ENCODE data around the gene CDC14B.

Gene CDC14B

DNA sequence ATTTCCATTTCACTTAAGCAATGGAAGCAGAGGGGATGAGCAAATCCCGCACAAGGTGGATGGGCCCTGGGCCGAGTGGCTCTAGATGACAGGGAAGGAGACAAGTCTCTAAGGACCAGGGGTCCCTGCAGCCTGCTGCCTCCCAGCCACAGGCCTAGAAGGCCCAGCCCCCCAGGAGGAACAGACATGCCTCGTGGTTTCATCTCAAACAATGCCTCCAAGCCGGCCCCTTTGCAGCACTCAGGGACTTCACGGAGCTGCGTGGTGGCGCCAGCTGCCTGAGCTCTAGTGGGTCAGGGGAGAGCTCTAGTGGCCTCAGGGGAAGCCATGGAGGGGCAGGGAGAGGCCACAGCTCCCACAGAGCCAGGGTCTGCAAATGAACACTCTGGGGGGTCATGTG, 120.8 kb downstream of the CDC14B start:
- no peak overlapping the region for H3K27ac ChIP-seq
- no peak for TF ChIP-seq CTCF (conservative IDR thresholded peaks at IDR 0.05; ENCODE audit: low read depth)
- DNase-seq (ENCODE audit: low spot score) = no peak
- ChIA-PET POLR2A (ENCODE audit: low non-redundant PET) (interaction anchor here (0.6 kb wide), 1 partner anchor 148 kb away, joined by 3 read pairs; no protein-coding TSS in a partner anchor), CTCF (interaction anchor here (0.6 kb wide), 1 partner anchor 89 kb away, joined by 3 read pairs; no protein-coding TSS in a partner anchor)

- H3K27ac ChIP-seq = no peak overlapping the region
- ChIA-PET POLR2A (ENCODE audit: low non-redundant PET) (no interaction called here), CTCF (interaction anchor here (1.4 kb wide), 1 partner anchor 170 kb away, joined by 3 read pairs; no protein-coding TSS in a partner anchor)
- no peak for DNase-seq (ENCODE audit: low spot score)
- no peak for TF ChIP-seq CTCF (conservative IDR thresholded peaks at IDR 0.05; ENCODE audit: low read depth)
Measured at GRCh38 chr9:96497117-96497399, 122.6 kb downstream of the CDC14B start.

DNA sequence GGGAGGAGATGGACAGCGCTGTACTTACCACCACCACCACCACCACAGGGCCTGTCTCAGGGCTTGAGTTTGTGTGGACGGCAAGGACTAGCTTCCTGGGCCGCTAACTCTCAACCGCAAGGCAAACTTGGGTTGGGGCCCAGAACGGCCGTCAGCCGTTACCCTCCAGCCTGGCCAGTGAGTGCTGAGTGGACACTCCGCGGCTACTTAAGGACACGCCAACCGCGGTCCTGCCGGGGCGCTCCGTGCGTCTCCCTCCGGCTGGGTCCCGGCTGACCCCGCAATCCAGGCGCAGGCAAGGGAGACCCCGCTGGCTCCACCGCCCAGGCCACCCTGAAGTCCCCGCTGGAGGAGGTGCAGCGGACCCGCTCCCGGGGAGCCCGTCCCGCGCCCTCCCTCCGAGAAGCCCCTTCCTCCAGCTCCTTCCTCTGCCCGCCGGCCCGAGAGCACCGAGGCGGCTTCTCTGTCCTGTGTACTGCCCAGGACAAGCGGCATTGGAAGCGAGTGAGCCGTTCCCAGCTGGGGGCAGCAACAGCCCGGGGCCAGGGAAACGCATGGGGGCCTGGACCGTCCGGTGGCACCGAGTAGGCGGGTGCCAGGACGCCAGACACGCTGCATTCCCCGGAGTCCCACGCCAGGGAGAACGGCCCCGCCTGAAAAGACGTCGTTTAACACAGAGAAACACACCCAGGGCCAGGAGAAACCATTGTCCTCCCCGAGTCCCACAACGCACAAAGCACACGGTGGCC, 123.1 kb downstream of the CDC14B start:
- CTCF ChIA-PET = no interaction called here
- no peak for DNase-seq (ENCODE audit: low spot score)
- H3K27ac ChIP-seq = no peak overlapping the region
- POLR2A ChIA-PET (ENCODE audit: low non-redundant PET) = no interaction called here
- TF ChIP-seq CTCF (conservative IDR thresholded peaks at IDR 0.05; ENCODE audit: low read depth) = no peak

GRCh38 chr9:96495341-96495740, 124.3 kb downstream of the CDC14B start:
- ChIA-PET CTCF (no interaction called here), POLR2A (ENCODE audit: low non-redundant PET) (no interaction called here)
- no peak overlapping the region for H3K27ac ChIP-seq
- no peak for DNase-seq (ENCODE audit: low spot score)
- TF ChIP-seq CTCF (conservative IDR thresholded peaks at IDR 0.05; ENCODE audit: low read depth) = no peak

DNA sequence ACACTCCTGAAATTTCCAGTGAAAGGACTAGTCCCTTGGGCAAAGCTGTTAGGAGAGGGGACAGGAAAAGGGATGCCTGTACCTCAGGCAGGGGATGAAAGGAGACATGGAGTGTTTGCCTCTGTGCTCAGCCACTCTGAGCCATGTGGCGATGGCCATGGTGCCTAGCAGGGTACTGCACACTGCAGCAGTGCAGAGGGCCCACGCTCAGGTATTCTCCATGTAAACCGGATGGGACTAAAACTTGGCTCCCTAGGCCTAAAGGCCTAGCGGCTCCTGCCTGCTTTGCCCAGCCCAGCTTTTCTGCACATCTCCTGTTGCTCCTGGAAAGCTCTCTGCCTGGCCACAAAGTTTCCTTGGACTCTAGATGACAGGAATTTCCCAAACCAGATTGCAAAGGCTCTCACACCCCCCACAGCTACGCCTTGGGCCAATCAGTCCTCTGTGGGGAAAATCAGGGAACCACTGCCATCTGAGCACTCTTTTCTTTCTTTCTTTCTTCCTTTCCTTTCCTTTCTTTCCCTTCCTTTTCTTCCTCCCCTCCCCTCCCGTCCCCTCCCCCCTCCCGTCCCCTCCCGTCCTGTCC, 125.3 kb downstream of the CDC14B start:
- ChIA-PET CTCF (no interaction called here), POLR2A (ENCODE audit: low non-redundant PET) (no interaction called here)
- TF ChIP-seq CTCF (conservative IDR thresholded peaks at IDR 0.05; ENCODE audit: low read depth) = no peak
- DNase-seq (ENCODE audit: low spot score) = no peak
- H3K27ac ChIP-seq = peak overlapping the region; percentile 1; the same call in 1 of the 2 replicates

DNA sequence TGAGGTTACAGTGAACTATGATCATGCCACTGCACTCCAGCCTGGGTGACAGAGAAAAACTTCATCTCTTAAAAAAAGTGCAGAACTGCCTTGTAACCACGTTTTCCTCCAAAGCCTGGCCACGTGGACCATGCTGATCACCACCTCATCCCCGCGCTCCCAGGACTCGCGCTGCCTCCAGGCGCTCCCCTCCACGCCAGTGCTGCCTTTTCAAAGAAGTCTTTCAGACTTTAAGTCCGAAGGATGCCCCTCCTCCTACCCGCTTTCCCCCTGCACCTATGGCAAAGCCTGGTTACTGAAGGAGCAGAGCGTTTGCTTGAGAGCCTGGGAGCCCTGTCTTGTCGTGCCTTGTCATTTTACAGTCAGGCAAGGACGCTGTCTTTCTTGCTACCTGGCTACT, 125.9 kb downstream of the CDC14B start:
- no peak for DNase-seq (ENCODE audit: low spot score)
- POLR2A ChIA-PET (ENCODE audit: low non-redundant PET) = no interaction called here
- CTCF ChIA-PET = no interaction called here
- H3K27ac ChIP-seq = peak overlapping the region; percentile 1; the same call in 1 of the 2 replicates
- TF ChIP-seq CTCF (conservative IDR thresholded peaks at IDR 0.05; ENCODE audit: low read depth) = no peak

Measured in RWPE1 (cell line).